ENCODE results near the gene GPR132.
"Not testable (repeated sequence)": the region's sequence is repeated elsewhere in the genome, so short reads cannot be mapped to it uniquely, and the experiment has no call there.

Gene GPR132

GRCh38 chr14:105090493-105091053, 25.3 kb upstream of the GPR132 start:
- DNase-seq, result peak; percentile 88

GRCh38 chr14:105089746-105090492, 24.7 kb upstream of the GPR132 start:
- DNase-seq, result no peak

- peak; percentile 56 for DNase-seq
Observed at GRCh38 chr14:105088812-105089745, 23.8 kb upstream of the GPR132 start.

GRCh38 chr14:105087963-105088811, 23.0 kb upstream of the GPR132 start:
- DNase-seq, result peak; percentile 76

GRCh38 chr14:105087308-105087962, 22.2 kb upstream of the GPR132 start:
- DNase-seq, result peak; percentile 88

- peak; percentile 88 for DNase-seq
Observed at GRCh38 chr14:105086833-105087307, 21.6 kb upstream of the GPR132 start.

GRCh38 chr14:105085766-105086165, 20.5 kb upstream of the GPR132 start:
- no peak for DNase-seq

GRCh38 chr14:105084741-105085571, 19.7 kb upstream of the GPR132 start:
- no peak for DNase-seq

GRCh38 chr14:105083926-105084685, 18.9 kb upstream of the GPR132 start:
- DNase-seq, result no peak

- no peak for DNase-seq
Observed at GRCh38 chr14:105082703-105083102, 17.5 kb upstream of the GPR132 start.

GRCh38 chr14:105081473-105081872, 16.2 kb upstream of the GPR132 start:
- DNase-seq, result not testable (repeated sequence)

GRCh38 chr14:105080161-105080560, 14.9 kb upstream of the GPR132 start:
- no peak for DNase-seq

GRCh38 chr14:105078294-105078693, 13.1 kb upstream of the GPR132 start:
- no peak for DNase-seq

GRCh38 chr14:105077649-105077995, 12.4 kb upstream of the GPR132 start:
- no peak for DNase-seq

GRCh38 chr14:105076805-105077648, 11.8 kb upstream of the GPR132 start:
- no peak for DNase-seq

GRCh38 chr14:105076296-105076804, 11.1 kb upstream of the GPR132 start:
- DNase-seq, result no peak

- DNase-seq, result peak; percentile 95
Observed at GRCh38 chr14:105075379-105076295, 10.4 kb upstream of the GPR132 start.

GRCh38 chr14:105074601-105075053, 9.4 kb upstream of the GPR132 start:
- peak; percentile 96 for DNase-seq
